GM19099 (cell line): ENCODE measurements around the gene CSDE1.

Experiments used
- POLR2A ChIP-seq: IDR thresholded peaks from 3 replicates; pipeline ENCODE4 v1.6.1; 2011; ENCODE audit warnings: low read depth; ENCODE audit not compliant: insufficient read length; ENCODE audit errors: extremely low read depth

The CSDE1 gene

DNA sequence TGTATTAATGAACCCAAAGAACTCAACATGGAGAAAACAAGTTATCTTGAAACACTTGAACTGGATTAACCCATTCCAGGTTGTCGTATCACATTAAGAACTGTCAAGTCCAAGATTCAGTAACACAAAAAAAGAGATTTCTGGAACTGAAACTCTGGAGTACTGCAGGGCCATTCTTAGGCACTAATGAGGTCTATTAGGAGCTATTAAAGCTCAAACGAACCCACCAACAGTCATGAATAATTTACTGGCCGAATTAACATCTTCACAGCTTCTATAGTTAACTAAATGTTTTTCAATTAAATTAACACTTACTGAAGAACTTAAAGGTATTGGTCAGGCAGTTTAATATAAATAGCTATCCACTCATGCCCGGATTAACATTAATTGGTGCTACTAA lies 4.6 kb downstream of the CSDE1 start:
- no peak for TF ChIP-seq POLR2A

DNA sequence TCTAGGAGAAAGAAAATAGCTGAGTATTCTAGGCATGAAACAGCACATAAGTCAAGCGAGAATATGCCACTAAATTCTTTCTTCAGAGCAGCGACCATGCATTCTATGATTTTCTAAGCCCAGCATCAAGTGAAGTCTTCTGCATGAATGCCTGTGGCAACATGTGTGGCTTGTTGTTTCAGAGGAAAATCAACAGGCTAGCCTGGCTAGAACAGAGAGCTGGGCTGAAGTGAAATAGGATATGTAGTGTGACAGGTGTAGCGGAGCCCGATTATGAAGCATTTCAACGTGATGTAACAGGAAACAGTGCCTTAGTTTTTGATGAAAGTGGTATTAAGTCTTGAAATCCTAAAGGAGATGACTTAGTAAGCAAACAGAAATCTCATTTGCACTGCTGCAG lies 7.0 kb downstream of the CSDE1 start:
- no peak for TF ChIP-seq POLR2A

DNA sequence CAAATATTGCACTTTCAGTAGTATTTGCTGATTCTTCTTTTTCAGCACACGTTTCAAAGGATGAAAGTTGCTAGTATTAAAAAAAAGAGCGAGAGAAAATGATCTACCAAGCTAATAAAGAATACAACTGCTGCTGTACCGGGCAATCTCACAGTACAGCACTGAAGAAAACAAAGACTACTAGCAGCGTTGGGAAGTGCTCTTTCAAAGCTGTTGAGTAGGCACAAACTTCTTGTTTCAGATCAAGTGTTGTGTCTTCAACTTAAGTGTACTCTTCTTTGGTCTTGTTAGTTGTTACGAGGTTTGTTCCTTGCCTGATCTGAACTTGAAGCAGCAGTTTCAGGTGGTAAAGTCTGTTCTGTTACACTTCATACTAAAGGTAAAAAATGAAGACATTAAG lies 7.9 kb downstream of the CSDE1 start:
- no peak for TF ChIP-seq POLR2A

DNA sequence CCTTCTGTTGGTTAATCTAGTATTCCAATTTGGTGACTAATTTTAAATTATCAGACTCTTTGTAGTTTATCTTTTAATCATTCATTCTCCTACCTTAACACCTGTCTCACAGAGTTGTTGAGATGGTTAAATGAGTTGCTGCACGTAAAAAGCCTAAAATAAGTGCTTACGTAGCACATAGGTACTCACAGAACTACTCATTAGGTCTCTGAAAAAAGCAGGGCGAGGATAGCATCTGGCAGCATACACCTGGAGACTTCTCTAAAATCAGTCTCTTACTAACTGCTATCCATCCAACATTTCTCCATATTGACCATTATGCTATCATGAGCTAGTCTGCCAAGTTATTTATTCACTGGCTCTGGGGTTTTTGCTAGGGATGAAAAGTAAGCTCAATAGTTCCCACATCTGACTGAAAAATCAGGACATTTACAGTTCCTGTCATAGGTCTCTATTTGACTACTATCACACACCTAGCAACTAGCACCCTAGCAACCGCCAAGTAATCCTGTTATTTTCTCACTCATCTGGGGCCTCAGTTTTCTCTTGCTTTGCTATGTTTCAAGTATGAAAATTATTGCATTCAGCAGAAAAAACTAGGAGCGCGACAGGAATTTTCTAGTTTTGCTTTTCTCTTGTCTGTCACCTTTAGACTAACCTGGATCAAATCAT lies 11.2 kb downstream of the CSDE1 start:
- no peak for TF ChIP-seq POLR2A

DNA sequence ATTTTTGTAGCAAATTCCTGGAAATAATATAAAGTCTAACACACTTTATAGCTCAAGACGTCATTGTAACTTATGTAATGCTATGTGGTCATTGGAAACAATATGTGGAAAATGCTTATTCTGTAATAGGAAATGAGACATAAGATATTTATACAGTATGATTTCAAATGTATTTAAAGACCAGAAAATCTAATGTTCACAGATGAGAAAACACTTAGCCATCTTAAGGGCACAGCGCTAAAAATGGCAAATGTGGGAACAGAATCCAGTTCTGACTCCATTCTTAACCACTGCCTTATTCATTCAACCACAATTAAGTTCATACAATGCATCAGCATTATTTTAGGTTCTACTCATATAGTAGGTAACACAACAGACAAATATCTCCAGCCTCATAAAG lies 12.5 kb downstream of the CSDE1 start:
- TF ChIP-seq POLR2A, result no peak

DNA sequence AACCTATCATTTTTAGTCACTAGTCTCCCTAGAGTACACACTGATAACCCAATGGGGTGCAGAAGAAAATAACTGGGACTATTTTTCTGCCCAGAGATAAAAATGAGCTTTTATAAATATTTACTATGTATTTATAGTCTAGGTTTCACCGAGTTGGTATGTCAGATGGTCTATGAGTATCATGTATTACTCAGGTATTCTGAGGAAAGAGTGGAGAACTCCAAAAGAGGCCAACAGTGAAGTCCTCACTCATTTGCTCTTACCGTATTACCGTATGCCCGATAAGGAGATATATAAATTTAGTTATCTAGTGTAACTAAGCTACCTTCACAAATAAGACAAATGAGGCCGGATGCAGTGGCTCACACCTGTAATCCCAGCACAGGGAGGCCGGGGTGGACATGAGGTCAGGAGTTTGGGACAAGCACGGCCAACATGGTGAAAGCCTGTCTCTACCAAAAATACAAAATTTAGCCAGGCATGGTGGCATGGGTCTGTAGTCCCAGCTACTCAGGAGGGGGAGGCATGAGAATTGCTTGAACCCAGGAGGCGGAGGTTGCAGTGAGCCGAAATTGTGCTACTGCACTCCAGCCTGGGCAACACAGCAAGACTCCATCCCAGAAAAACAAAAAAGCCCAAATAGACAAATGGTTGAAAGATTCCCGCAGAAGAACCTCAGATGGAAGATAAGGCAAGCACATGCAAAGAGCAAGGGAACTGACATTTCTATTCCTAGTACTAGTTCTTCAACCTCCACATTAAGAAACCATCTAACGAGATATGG lies 15.6 kb downstream of the CSDE1 start:
- TF ChIP-seq POLR2A, result no peak

DNA sequence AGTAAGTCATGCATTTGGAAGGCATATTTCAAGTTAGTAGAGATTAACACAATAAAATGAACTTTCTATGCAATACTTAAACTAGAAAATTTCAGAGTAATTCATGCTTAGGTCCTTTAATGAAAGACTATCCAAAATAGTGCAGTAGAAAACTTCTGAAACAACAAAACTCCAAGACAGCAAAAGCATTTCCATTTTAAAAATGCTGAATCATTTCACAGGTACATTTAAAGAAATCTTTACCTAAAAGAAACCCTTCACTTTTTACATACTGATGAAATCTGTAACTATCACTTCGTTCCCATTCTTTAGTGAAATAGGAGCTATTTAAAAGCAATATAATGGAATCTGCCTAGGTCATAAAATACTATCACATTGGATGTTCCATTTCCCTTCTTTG lies 17.5 kb downstream of the CSDE1 start:
- TF ChIP-seq POLR2A, result no peak

DNA sequence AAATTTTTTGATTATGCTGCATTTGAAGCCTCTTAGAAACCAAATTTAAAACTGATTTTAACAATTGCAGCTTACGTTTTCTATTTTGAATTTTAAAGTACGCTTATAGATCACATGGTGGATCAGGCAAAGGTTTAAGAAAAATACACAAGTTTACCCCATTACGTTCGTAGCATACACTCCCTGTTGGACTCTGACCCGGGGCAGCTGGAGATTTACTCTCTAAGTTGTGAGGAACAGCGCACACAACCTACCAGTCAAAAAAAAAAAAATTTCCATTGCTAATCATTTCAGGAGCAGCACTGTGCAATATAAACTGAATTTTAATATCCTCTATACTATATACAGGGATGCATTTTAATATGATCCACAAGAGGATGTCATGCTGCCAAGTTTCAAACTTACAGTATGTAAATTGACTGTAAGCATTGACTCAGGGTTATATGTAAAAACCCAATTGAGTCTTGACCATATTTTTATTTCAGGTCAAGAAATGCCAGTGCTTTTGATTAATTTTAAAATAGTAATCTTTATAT lies 20.4 kb downstream of the CSDE1 start:
- no peak for TF ChIP-seq POLR2A

DNA sequence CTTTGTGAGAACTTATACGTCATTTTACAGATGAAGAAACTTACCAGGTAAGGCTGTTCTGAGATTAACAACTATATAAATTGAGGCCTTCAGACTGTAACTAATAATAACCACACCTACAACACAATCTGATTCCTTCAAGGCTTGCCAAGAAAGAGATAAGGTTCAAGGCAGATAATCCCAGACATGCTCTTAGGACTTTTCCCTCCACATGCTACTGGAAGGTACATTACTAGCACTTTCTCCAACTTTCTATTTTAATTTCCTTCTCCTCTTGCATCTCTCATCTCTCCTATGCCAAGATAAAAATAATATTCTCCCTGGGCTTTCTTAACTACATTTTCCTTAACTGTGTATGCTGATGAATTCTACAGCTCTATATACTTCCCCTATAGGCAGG lies 22.3 kb downstream of the CSDE1 start:
- TF ChIP-seq POLR2A, result no peak

DNA sequence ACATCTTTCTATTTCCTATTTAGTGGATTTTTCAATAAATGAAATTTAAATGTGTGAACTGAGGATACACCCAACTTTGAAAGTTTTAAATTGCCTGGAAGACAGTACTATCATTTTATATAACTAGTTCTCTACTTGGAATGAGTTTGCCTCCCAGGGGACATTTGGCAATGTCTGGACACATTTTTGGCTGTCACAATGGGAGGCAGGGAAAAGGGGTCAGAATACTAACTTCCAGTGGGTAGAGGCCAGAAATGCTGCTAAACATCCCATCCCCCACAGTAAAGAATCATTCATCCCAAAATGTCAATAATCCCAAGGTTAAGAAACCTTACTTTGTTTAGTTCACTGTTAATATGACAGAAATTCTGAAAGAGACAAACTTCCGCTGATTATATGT lies 28.0 kb downstream of the CSDE1 start:
- no peak for TF ChIP-seq POLR2A

DNA sequence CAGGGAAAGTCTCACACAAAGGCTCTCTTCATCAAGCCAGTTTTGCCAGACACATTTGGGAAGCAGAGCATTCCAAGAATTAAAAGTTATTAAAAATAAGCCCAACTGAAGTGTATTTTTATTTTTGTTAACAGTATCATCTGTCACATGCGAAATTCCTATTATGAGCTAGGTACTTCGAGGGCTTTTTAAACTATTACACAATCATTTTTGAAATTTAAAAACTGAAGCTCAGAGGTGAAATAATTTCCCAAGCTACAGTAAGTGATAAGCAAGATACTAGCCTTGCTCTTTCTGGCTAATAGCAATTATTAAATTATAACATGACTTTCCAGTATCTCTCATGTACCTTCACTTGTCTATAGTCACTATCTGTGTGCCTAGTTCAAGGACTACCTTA lies 29.2 kb downstream of the CSDE1 start:
- TF ChIP-seq POLR2A, result no peak

DNA sequence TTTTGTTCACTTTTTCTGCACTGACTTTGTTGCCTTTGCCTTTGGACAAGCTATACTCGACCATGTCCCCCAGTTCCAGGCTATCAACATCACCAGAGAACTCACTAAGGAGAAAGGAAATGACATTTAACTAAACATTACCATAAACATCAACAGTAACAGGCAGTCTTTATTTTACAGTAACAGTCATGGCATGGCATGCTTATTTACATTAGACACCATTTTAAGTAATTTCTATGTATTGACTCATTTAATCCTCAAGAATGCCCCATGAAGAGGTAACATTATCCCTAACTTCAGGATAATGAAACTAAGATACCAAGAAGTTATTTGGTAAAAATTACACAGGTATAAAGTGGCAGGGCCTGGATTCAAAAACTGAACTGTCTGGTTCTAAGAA lies 32.6 kb downstream of the CSDE1 start:
- no peak for TF ChIP-seq POLR2A

DNA sequence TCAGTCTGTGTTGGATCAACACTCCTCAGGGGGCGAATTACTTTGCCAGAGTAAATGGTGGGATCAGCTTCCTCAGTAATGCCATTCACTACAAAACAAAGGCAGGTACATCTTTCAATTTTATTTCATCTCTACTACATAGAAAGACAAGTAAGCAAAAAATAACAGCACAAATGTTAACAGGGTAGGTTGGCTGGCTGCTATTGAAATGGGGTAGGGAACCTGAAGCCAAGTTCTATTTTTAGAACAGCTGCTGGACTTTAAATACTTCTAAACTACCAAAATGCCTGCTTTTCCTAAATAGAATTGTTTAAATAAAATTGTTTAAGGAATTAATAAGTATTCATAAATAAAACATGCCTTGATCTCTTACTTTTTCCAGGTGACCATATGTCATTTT lies 33.9 kb downstream of the CSDE1 start:
- no peak for TF ChIP-seq POLR2A

DNA sequence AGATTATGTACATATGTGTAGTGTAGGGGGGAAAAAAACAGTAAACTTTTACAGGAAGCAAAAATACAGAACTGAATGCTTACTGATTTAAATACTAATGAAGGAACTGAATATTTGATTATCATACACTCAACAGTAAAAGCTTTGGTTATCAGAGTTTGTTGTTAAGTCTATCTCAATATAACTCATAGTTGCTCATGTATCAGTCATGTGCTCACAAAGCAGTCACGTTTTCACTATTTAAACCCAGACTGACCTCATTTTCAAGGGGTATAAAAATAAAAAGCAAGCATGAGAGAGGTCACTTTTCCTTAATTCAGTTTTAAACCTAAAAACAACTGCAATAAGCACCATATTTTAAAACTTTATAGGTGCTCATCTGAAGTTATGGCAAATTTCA lies 34.3 kb downstream of the CSDE1 start:
- no peak for TF ChIP-seq POLR2A

DNA sequence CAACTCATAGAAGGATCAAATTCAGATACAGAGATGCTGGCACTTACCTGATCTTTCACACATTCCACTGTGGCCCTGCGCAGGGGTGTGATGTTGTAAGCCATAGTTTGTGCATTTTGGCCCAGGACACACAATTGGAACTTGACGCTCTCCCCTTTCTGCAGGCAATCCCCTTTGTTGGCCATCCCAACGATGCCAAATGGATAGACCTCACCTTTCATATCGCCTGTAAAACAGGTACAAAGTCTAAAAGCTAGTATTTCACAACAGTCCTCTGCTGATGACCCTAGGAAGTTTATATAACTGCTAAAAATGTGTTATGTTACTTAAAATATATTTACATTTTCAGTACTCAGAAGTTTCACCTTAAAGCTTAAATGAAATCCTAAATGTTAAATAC lies 37.3 kb downstream of the CSDE1 start:
- TF ChIP-seq POLR2A, result no peak

DNA sequence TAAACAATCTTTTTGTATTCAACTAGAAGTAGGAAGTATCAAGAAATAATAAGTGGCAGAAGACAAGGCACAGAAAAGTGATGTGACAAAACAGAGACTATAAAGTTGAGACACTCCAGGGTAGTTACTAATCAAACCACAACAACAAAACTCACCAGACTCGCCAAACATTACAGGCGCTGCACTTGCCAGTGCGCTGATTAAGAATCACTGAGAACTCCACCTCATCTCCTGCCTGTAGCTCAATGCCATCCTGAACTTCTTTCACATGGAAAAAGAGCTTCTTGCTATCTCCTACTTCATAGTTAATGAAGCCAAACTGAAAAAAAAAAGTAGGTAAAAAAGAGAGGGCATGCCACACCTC lies 38.4 kb downstream of the CSDE1 start:
- TF ChIP-seq POLR2A, result no peak
